Right lobe of liver (tissue), 4 donors: ENCODE data around the gene IGF2BP2.

Source experiments
- CTCF ChIP-seq, 4 donors: fragments of 200-600 bp in 3 of 4; fragments of 450-650 bp in 1 of 4; IDR thresholded peaks; one replicate each; pipeline versions ENCODE4 v1.5.1 to v1.8.0; 2016 to 2022; ENCODE audit warnings: antibody characterized with exemption in 4 of 4, mild to moderate bottlenecking in 2 of 4
- POLR2A ChIP-seq: fragments of 450-650 bp; IDR thresholded peaks from one replicate; pipeline ENCODE4 v1.6.1; 2017; ENCODE audit warnings: antibody characterized with exemption, mild to moderate bottlenecking
- donor health status: DM: no; HTN: no; CAD: no.
- donor health status: DM: no; HTN: no; CAD: no.
- donor health status: DM: no; HTN: yes; CAD: no.

GRCh38 chr3:185717627-185718402, 107.0 kb downstream of the IGF2BP2 start:
- TF ChIP-seq CTCF (IDR thresholded peaks at IDR 0.05), result no peak
- no peak for TF ChIP-seq POLR2A
